A673 (cell line): ENCODE data around the gene PGC. TPM values are rescaled to one million over a fixed set of nuclear protein-coding genes. Genes with fewer than 3 reads are reported as not detected.

ENCODE experiments used
- BruUV-seq: library from RNA; stranded (reverse); fragments of 400-500 nt; replicated peaks from 2 replicates; lab custom pipeline; 2021; lab: Mats Ljungman, UMichigan
- CTCF ChIA-PET: fragments of 300-600 bp; sonication (Branson Sonifier 250); formaldehyde crosslinking; loops from one replicate; lab custom pipeline; 2022; ENCODE audit warnings: antibody characterized with exemption; lab: Charles Lee
- POLR2A ChIA-PET: fragments of 300-600 bp; sonication (Branson Sonifier 250); formaldehyde crosslinking; loops from one replicate; lab custom pipeline; 2022; ENCODE audit warnings: antibody characterized with exemption; ENCODE audit not compliant: low non-redundant PET; lab: Charles Lee
- DNase-seq: peaks from one replicate; pipeline ENCODE4 v3.0.0-alpha.2; 2015; ENCODE audit warnings: low spot score
- H3K27ac ChIP-seq: fragments of 200-600 bp; sonication (generic); 2 replicates; pipeline ENCODE4 v1.5.1; 2016; ENCODE audit warnings: mixed run types, low read depth, mild to moderate bottlenecking, mixed read lengths, antibody characterized with exemption, low read length; ENCODE audit not compliant: poor library complexity, severe bottlenecking
- H3K27me3 ChIP-seq: fragments of 200-600 bp; sonication (generic); replicated peaks from 2 replicates; pipeline ENCODE4 v1.6.1; 2017; ENCODE audit warnings: mixed run types, low read depth, mild to moderate bottlenecking, mixed read lengths, antibody characterized with exemption, low read length; ENCODE audit not compliant: insufficient read depth, poor library complexity
- H3K36me3 ChIP-seq: fragments of 200-600 bp; sonication (generic); 2 replicates; pipeline ENCODE4 v1.6.1; 2016; ENCODE audit warnings: mixed run types, mild to moderate bottlenecking, mixed read lengths, antibody characterized with exemption, low read length; ENCODE audit not compliant: insufficient read depth, poor library complexity, severe bottlenecking
- H3K4me1 ChIP-seq: fragments of 200-600 bp; sonication (generic); 2 replicates; pipeline ENCODE4 v1.6.1; 2017; ENCODE audit warnings: mixed run types, mild to moderate bottlenecking, mixed read lengths, antibody characterized with exemption, low read length; ENCODE audit not compliant: insufficient read depth, poor library complexity, severe bottlenecking
- H3K4me3 ChIP-seq: fragments of 200-600 bp; sonication (generic); 2 replicates; pipeline ENCODE4 v1.5.1; 2016; ENCODE audit warnings: low read depth, mixed run types, mild to moderate bottlenecking, mixed read lengths, low read length; ENCODE audit not compliant: poor library complexity, severe bottlenecking
- H3K9me3 ChIP-seq: fragments of 200-600 bp; sonication (generic); 2 replicates; pipeline ENCODE4 v1.6.1; 2016; ENCODE audit warnings: mixed run types, low read depth, mild to moderate bottlenecking, mixed read lengths, antibody characterized with exemption, low read length; ENCODE audit not compliant: poor library complexity, severe bottlenecking
- CTCF ChIP-seq: fragments of 300-800, 200-600 bp; sonication (generic); conservative IDR thresholded peaks from 2 replicates; pipeline ENCODE4 v1.5.1; 2017; ENCODE audit warnings: low read depth, mild to moderate bottlenecking, antibody characterized with exemption, low read length, moderate library complexity, mixed read lengths
- EZH2 ChIP-seq: fragments of 200-600 bp; sonication (generic); IDR thresholded peaks from 2 replicates; pipeline ENCODE4 v1.6.1; 2017; ENCODE audit warnings: borderline replicate concordance, low read depth, mild to moderate bottlenecking, mixed read lengths, antibody characterized with exemption, low read length; ENCODE audit not compliant: poor library complexity, severe bottlenecking
- intact Hi-C: fragments of 100-400 bp; cut with micrococcal nuclease; formaldehyde crosslinking; loops from one replicate; pipeline ENCODE4 v1.10.0; 2022; ENCODE audit not compliant: unreplicated experiment
- total RNA-seq: library from RNA; stranded (reverse); gene quantifications from 2 replicates; pipeline ENCODE4 v1.2.3, GENCODE V29; 2021

Gene PGC
- total RNA-seq, 1 experiment from 2014 or later, result not detected

- intact Hi-C loops, result no loop called here
- POLR2A ChIA-PET, result no interaction called here
- Histone ChIP-seq H3K9me3 (no peaks in the 10 kb centered on the region), H3K4me3 (no peak overlapping the region), H3K27ac (no peak overlapping the region), H3K36me3 (no peaks in the 10 kb centered on the region), H3K4me1 (peaks cover 13% of the 10 kb centered on the region), H3K27me3 (no peaks in the 10 kb centered on the region)
- CTCF ChIA-PET, result no interaction called here
- no peak for TF ChIP-seq CTCF
- no peak for TF ChIP-seq EZH2
- DNase-seq, result no peak
- no TSS peak for BruUV-seq
Measured at GRCh38 chr6:41692730-41693129, 54.5 kb downstream of the PGC start.

- Histone ChIP-seq H3K27me3 (no peaks in the 10 kb centered on the region), H3K27ac (no peak overlapping the region), H3K4me3 (no peak overlapping the region), H3K36me3 (no peaks in the 10 kb centered on the region), H3K4me1 (peaks cover 7% of the 10 kb centered on the region), H3K9me3 (no peaks in the 10 kb centered on the region)
- ChIA-PET CTCF (no interaction called here), POLR2A (no interaction called here)
- no peak for TF ChIP-seq CTCF
- no peak for TF ChIP-seq EZH2
- BruUV-seq, result no TSS peak
- DNase-seq, result no peak
- intact Hi-C loops, result no loop called here
Measured at GRCh38 chr6:41692080-41692675, 55.0 kb downstream of the PGC start.

- POLR2A ChIA-PET, result no interaction called here
- no peaks in the 10 kb centered on the region for H3K27me3 ChIP-seq
- intact Hi-C loops, result no loop called here
- H3K27ac ChIP-seq, result no peak overlapping the region
- TF ChIP-seq EZH2 (no peak), CTCF (no peak)
- H3K4me1 ChIP-seq, result peaks cover under 1% of the 10 kb centered on the region
- H3K4me3 ChIP-seq, result no peak overlapping the region
- CTCF ChIA-PET, result no interaction called here
- no peaks in the 10 kb centered on the region for H3K9me3 ChIP-seq
- no TSS peak for BruUV-seq
- no peak for DNase-seq
- H3K36me3 ChIP-seq, result no peaks in the 10 kb centered on the region
Measured at GRCh38 chr6:41691426-41692079, 55.6 kb downstream of the PGC start.
